IMR-90 (cell line): ENCODE data around the gene IL17RE. TPM values are rescaled to one million over a fixed set of nuclear protein-coding genes. Genes with fewer than 3 reads are reported as not detected.

Source experiments
- ATAC-seq: fragments of 200-7000 bp; cut with Tn5 transposase; 2 replicates; pipeline ENCODE4 v1.9.1; 2020; ENCODE audit warnings: low read depth, mild to moderate bottlenecking, moderate library complexity
- BruUV-seq: library from RNA; stranded (reverse); fragments of 400-500 nt; replicated peaks from 2 replicates; lab custom pipeline; 2021; lab: Mats Ljungman, UMichigan
- CTCF ChIA-PET: fragments of 300-600 bp; formaldehyde crosslinking; extraction: SDS; loops from one replicate; lab custom pipeline; 2021; ENCODE audit warnings: antibody characterized with exemption; lab: Yijun Ruan, JAX
- POLR2A ChIA-PET: fragments of 300-600 bp; sonication (Branson Sonifier 250); formaldehyde crosslinking; loops from one replicate; lab custom pipeline; 2022; ENCODE audit warnings: antibody characterized with exemption; ENCODE audit not compliant: unreplicated experiment; lab: Charles Lee
- DNase-seq: peaks from one replicate; pipeline ENCODE4 v3.0.0; 2013
- H2AFZ ChIP-seq: replicated peaks from 2 replicates; pipeline ENCODE3; 2013; ENCODE audit warnings: low read length, mild to moderate bottlenecking; ENCODE audit not compliant: poor library complexity
- H2AK5ac ChIP-seq: 2 replicates; pipeline ENCODE4 v1.6.1; 2013; ENCODE audit warnings: low read depth, low read length, inconsistent platforms
- H2AK9ac ChIP-seq: replicated peaks from 2 replicates; pipeline ENCODE3; 2013; ENCODE audit warnings: mild to moderate bottlenecking, low read depth, low read length, moderate library complexity; ENCODE audit not compliant: poor library complexity
- H2BK120ac ChIP-seq: 2 replicates; pipeline ENCODE4 v1.6.1; 2013; ENCODE audit warnings: low read depth, low read length, inconsistent platforms
- H2BK15ac ChIP-seq: 3 replicates; pipeline ENCODE4 v1.6.1; 2013; ENCODE audit warnings: low read depth, low read length, inconsistent platforms
- H2BK20ac ChIP-seq: 2 replicates; pipeline ENCODE4 v1.6.1; 2013; ENCODE audit warnings: low read depth, mild to moderate bottlenecking, inconsistent platforms, low read length, moderate library complexity
- H2BK5ac ChIP-seq: 2 replicates; pipeline ENCODE4 v1.6.1; 2013; ENCODE audit warnings: mild to moderate bottlenecking, low read depth, low read length, inconsistent platforms; ENCODE audit not compliant: poor library complexity, severe bottlenecking
- H3K14ac ChIP-seq: replicated peaks from 2 replicates; pipeline ENCODE4 v1.6.1; 2013; ENCODE audit warnings: low read depth, low read length, inconsistent platforms
- H3K18ac ChIP-seq: 2 replicates; pipeline ENCODE4 v1.6.1; 2013; ENCODE audit warnings: low read depth, low read length, control low read depth
- H3K23ac ChIP-seq: 2 replicates; pipeline ENCODE4 v1.6.1; 2013; ENCODE audit warnings: low read depth, low read length, inconsistent platforms
- H3K27ac ChIP-seq: 2 replicates; pipeline ENCODE4 v1.5.1; 2013; ENCODE audit warnings: mild to moderate bottlenecking, control low read depth, low read length; ENCODE audit not compliant: insufficient read depth
- H3K27me3 ChIP-seq: 2 replicates; pipeline ENCODE4 v1.6.1; 2013; ENCODE audit warnings: low read length; ENCODE audit not compliant: control insufficient read depth, insufficient read depth
- H3K36me3 ChIP-seq: 2 replicates; pipeline ENCODE4 v1.6.1; 2013; ENCODE audit warnings: low read length, mixed read lengths; ENCODE audit not compliant: control insufficient read depth, insufficient read depth
- H3K4ac ChIP-seq: 2 replicates; pipeline ENCODE4 v1.6.1; 2013; ENCODE audit warnings: low read depth, low read length, inconsistent platforms
- H3K4me1 ChIP-seq: 2 replicates; pipeline ENCODE4 v1.6.1; 2013; ENCODE audit warnings: low read length, mixed read lengths; ENCODE audit not compliant: control insufficient read depth, insufficient read depth
- H3K4me2 ChIP-seq: 2 replicates; pipeline ENCODE4 v1.6.1; 2013; ENCODE audit warnings: low read depth, mild to moderate bottlenecking, control low read depth, low read length, moderate library complexity
- H3K4me3 ChIP-seq: 2 replicates; pipeline ENCODE4 v1.5.1; 2013; ENCODE audit warnings: low read depth, mild to moderate bottlenecking, control low read depth, low read length, moderate library complexity; ENCODE audit not compliant: insufficient read depth
- H3K56ac ChIP-seq: 2 replicates; pipeline ENCODE4 v1.6.1; 2013; ENCODE audit warnings: low read length, inconsistent platforms; ENCODE audit not compliant: insufficient read depth; ENCODE audit errors: extremely low read depth
- H3K79me1 ChIP-seq, 2 experiments: 2 replicates each; pipeline ENCODE4 v1.6.1; 2013; ENCODE audit warnings: low read length in 2 of 2, inconsistent platforms in 1 of 2, low read depth in 1 of 2
- H3K9ac ChIP-seq: 2 replicates; pipeline ENCODE4 v1.6.1; 2013; ENCODE audit warnings: low read depth, low read length, control low read depth
- H3K9me1 ChIP-seq: 2 replicates; pipeline ENCODE4 v1.6.1; 2013; ENCODE audit warnings: low read length, inconsistent platforms; ENCODE audit not compliant: insufficient read depth
- H3K9me3 ChIP-seq: 2 replicates; pipeline ENCODE4 v1.6.1; 2013; ENCODE audit warnings: low read length; ENCODE audit not compliant: control insufficient read depth, insufficient read depth
- H4K20me1 ChIP-seq: 2 replicates; pipeline ENCODE4 v1.6.1; 2013; ENCODE audit warnings: low read length, inconsistent platforms; ENCODE audit not compliant: insufficient read depth
- H4K5ac ChIP-seq: 2 replicates; pipeline ENCODE4 v1.6.1; 2013; ENCODE audit warnings: mild to moderate bottlenecking, low read depth, low read length, control low read depth
- H4K8ac ChIP-seq, 2 experiments: 2 replicates each; pipeline ENCODE4 v1.6.1; 2013; ENCODE audit warnings: low read depth in 2 of 2, low read length in 2 of 2, control low read depth in 1 of 2, inconsistent platforms in 1 of 2
- H4K91ac ChIP-seq: 2 replicates; pipeline ENCODE4 v1.6.1; 2013; ENCODE audit warnings: low read depth, low read length, inconsistent platforms; ENCODE audit not compliant: insufficient read depth
- BHLHE40 ChIP-seq: fragments of 150-350 bp; IDR thresholded peaks from 2 replicates; pipeline ENCODE4 v1.6.1; 2016; ENCODE audit warnings: mild to moderate bottlenecking, low read depth, low read length
- CEBPB ChIP-seq: IDR thresholded peaks from 2 replicates; pipeline ENCODE4 v1.6.1; 2012; ENCODE audit warnings: low read depth, low read length, improper control_type of control experiment
- CHD1 ChIP-seq: IDR thresholded peaks from 2 replicates; pipeline ENCODE4 v1.6.1; 2012; ENCODE audit warnings: low read depth, low read length, improper control_type of control experiment
- MXI1 ChIP-seq: IDR thresholded peaks from 2 replicates; pipeline ENCODE4 v1.6.1; 2012; ENCODE audit warnings: low read depth, mild to moderate bottlenecking, low read length, moderate library complexity, borderline replicate concordance
- POLR2A ChIP-seq: IDR thresholded peaks from 2 replicates; pipeline ENCODE4 v1.6.1; 2012; ENCODE audit warnings: mild to moderate bottlenecking, low read depth, low read length
- RAD21 ChIP-seq: IDR thresholded peaks from 2 replicates; pipeline ENCODE4 v1.6.1; 2012; ENCODE audit warnings: low read length, improper control_type of control experiment
- RFX5 ChIP-seq: IDR thresholded peaks from 2 replicates; pipeline ENCODE4 v1.8.0; 2012; ENCODE audit warnings: low read depth, mild to moderate bottlenecking, low read length, moderate library complexity
- WGBS, 2 experiments: methylation state at CpG; one replicate each; pipeline versions ENCODE4 v1.1.5 to v1.1.7; 2013; ENCODE audit warnings: missing lambda C conversion rate in 2 of 2; ENCODE audit not compliant: insufficient read length in 1 of 2; ENCODE audit errors: extremely low coverage in 2 of 2; 5-methylcytosine and 5-hydroxymethylcytosine counted together
- dilution Hi-C: fragments of 300-500 bp; cut with HindIII; formaldehyde crosslinking; loops from one replicate; pipeline ENCODE4 v1.14.3; 2018; ENCODE audit warnings: low sequenced_read_pairs; ENCODE audit not compliant: unreplicated experiment
- in situ Hi-C: fragments of 300-500 bp; cut with MboI; formaldehyde crosslinking; loops from 3 replicates; pipeline ENCODE4 v1.14.3; 2019; ENCODE audit warnings: low sequenced_read_pairs, inconsistent platforms, mixed read lengths
- intact Hi-C: fragments of 100-400 bp; cut with micrococcal nuclease; formaldehyde crosslinking; loops from 2 replicates; pipeline ENCODE4 v1.10.0; 2022
- polyA plus RNA-seq, 3 experiments: library from polyadenylated mRNA; depleted of rRNA; stranded (reverse); fragments of >200 nt; gene quantifications; 2 replicates each; pipeline ENCODE4 v1.2.3, GENCODE V29; 2012; ENCODE audit warnings: low replicate concordance in 1 of 3
- total RNA-seq: library from RNA; depleted of rRNA; stranded (reverse); fragments of >200 nt; gene quantifications from 2 replicates; pipeline ENCODE4 v1.2.3, GENCODE V29; 2012
- TF ChIP-seq, protein P1 (sequence below): conservative IDR thresholded peaks from 2 replicates; pipeline ENCODE4 v1.5.1; 2012; ENCODE audit warnings: mild to moderate bottlenecking, low read depth, low read length, improper control_type of control experiment

IL17RE gene
- total and polyA plus RNA-seq, 2 of the 4 experiments (the other 2 are of a cell fraction), result 0.90 to 7.2 TPM

DNA sequence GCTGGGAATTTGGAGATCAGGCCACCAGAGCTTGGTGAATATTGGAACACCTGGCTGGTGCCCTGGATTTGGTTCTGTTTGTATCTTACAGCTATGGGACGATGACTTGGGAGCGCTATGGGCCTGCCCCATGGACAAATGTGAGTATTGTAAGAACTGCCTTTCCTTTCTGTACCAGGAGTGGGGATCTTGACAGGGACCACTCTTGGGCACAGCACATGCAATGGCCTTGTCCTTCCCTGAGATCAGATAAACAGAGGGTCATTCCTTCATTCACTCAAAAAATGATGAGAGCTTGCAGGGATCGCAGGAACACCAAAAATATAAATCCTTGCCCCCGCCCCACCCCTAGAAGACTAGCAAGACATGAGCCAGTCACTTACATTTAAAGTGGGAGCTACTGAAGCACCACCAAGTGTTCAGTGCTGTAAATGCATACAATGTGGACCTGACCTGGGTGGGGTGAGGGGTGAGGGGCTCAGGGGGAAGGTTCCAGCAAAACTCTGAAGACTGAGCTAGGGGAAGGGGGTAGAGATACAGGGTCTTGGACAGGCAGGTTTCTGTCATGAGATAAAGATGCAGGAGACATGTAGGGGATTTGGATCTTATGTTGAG lies 28.3 kb downstream of the IL17RE start:
- intact Hi-C loops (loop anchor here (5.0 kb wide), 1 partner anchor 214 kb away; no protein-coding TSS in a partner anchor), dilution Hi-C loops (no loop called here), in situ Hi-C loops (no loop called here)
- H3K23ac ChIP-seq, result no peak overlapping the region
- no peak overlapping the region for H3K14ac ChIP-seq
- TF ChIP-seq POLR2A, result no peak
- TF ChIP-seq CHD1, result no peak
- TF ChIP-seq RFX5, result no peak
- no peak for TF ChIP-seq MXI1
- TF ChIP-seq RAD21, result peak; percentile 11; the same call in 1 of the 2 replicates
- TF ChIP-seq CEBPB, result no peak
- TF ChIP-seq, protein P1, sequence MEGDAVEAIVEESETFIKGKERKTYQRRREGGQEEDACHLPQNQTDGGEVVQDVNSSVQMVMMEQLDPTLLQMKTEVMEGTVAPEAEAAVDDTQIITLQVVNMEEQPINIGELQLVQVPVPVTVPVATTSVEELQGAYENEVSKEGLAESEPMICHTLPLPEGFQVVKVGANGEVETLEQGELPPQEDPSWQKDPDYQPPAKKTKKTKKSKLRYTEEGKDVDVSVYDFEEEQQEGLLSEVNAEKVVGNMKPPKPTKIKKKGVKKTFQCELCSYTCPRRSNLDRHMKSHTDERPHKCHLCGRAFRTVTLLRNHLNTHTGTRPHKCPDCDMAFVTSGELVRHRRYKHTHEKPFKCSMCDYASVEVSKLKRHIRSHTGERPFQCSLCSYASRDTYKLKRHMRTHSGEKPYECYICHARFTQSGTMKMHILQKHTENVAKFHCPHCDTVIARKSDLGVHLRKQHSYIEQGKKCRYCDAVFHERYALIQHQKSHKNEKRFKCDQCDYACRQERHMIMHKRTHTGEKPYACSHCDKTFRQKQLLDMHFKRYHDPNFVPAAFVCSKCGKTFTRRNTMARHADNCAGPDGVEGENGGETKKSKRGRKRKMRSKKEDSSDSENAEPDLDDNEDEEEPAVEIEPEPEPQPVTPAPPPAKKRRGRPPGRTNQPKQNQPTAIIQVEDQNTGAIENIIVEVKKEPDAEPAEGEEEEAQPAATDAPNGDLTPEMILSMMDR, result no peak
- TF ChIP-seq BHLHE40, result no peak
- no peaks in the 10 kb centered on the region for H3K27me3 ChIP-seq
- H2AFZ ChIP-seq, result no peak overlapping the region
- H4K8ac ChIP-seq, result no peak overlapping the region
- no peak overlapping the region for H3K4me2 ChIP-seq
- H4K20me1 ChIP-seq, result no peaks in the 10 kb centered on the region
- no peak overlapping the region for H3K4ac ChIP-seq
- WGBS, 2 experiments, result 100% methylated on average over 2 of the region's 4 CpGs; no CpG with 5 or more reads in 1 of the 2 experiments
- H2AK5ac ChIP-seq, result no peak overlapping the region
- no peak overlapping the region for H3K27ac ChIP-seq
- no peak overlapping the region for H2BK20ac ChIP-seq
- H4K91ac ChIP-seq, result no peak overlapping the region
- H2BK120ac ChIP-seq, result no peak overlapping the region
- H3K9me1 ChIP-seq, result peaks cover 6% of the 10 kb centered on the region; the same call in 1 of the 2 replicates
- peaks cover 6 to 16% of the 10 kb centered on the region in 2 experiments; a peak in 3 of 4 replicates for H3K79me1 ChIP-seq
- peaks cover 16% of the 10 kb centered on the region; the same call in 1 of the 2 replicates for H3K36me3 ChIP-seq
- H3K4me3 ChIP-seq, result no peak overlapping the region
- H3K4me1 ChIP-seq, result peaks cover 9% of the 10 kb centered on the region
- no peak overlapping the region for H2AK9ac ChIP-seq
- ChIA-PET POLR2A (no interaction called here), CTCF (interaction anchor here (0.8 kb wide), 1 partner anchor 215 kb away, joined by 3 read pairs; no protein-coding TSS in a partner anchor)
- no peak overlapping the region for H4K5ac ChIP-seq
- no peak overlapping the region for H3K56ac ChIP-seq
- H3K9ac ChIP-seq, result no peak overlapping the region
- H2BK5ac ChIP-seq, result no peak overlapping the region
- DNase-seq (no peak), ATAC-seq (no peak)
- no TSS peak for BruUV-seq
- H2BK15ac ChIP-seq, result no peak overlapping the region
- H3K18ac ChIP-seq, result no peak overlapping the region
- H3K9me3 ChIP-seq, result no peaks in the 10 kb centered on the region
